SU-DHL-6 (cell line): ENCODE measurements around the gene GAPVD1.

Experiments used
- CTCF ChIP-seq: fragments of 200-600 bp; sonication (generic); IDR thresholded peaks from one replicate; pipeline ENCODE4 v1.5.1; 2017; ENCODE audit warnings: antibody characterized with exemption, mild to moderate bottlenecking, low read length, moderate library complexity; ENCODE audit not compliant: insufficient read depth, poor library complexity, severe bottlenecking
- EZH2phosphoT487 ChIP-seq: fragments of 200-600 bp; sonication (generic), shearing (Covaris generic); conservative IDR thresholded peaks from 2 replicates; pipeline ENCODE4 v1.6.1; 2018; ENCODE audit warnings: mild to moderate bottlenecking, antibody characterized with exemption, low read length, moderate library complexity, mixed read lengths

GRCh38 chr9:125376261-125377226 is 114.9 kb downstream of the GAPVD1 start:
- TF ChIP-seq CTCF (no peak), EZH2phosphoT487 (no peak)
